ENCODE measurements around the gene BSDC1. TPM values are rescaled to one million over a fixed set of nuclear protein-coding genes. Genes with fewer than 3 reads are reported as not detected.
A peak's percentile ranks its signal among the peaks of the same experiment; 100 is the strongest.
"Not testable (repeated sequence)": the region's sequence is repeated elsewhere in the genome, so short reads cannot be mapped to it uniquely, and the experiment has no call there.

The BSDC1 gene
- total RNA-seq, 1 donor from 2014 or later: 65.2 TPM

- DNase-seq (ENCODE audit: low spot score in 2 of 2) (peak; percentile 79 to 80), FAIRE-seq (no peak)
Observed at GRCh38 chr1:32361674-32362473, 32.4 kb downstream of the BSDC1 start.

GRCh38 chr1:32361308-32361673, 33.0 kb downstream of the BSDC1 start:
- peak in 1 of 2 donors; percentile 56 for DNase-seq (ENCODE audit: low spot score in 2 of 2)
- no peak for FAIRE-seq

GRCh38 chr1:32358435-32358834, 35.8 kb downstream of the BSDC1 start:
- no peak for DNase-seq (ENCODE audit: low spot score in 2 of 2)
- no peak for FAIRE-seq

- FAIRE-seq (no peak), DNase-seq (ENCODE audit: low spot score in 2 of 2) (no peak)
Observed at GRCh38 chr1:32357614-32358013, 36.6 kb downstream of the BSDC1 start.

- DNase-seq (ENCODE audit: low spot score in 2 of 2): no peak
- no peak for FAIRE-seq
Observed at GRCh38 chr1:32356478-32356877, 37.8 kb downstream of the BSDC1 start.

- FAIRE-seq: not testable (repeated sequence)
Observed at GRCh38 chr1:32355778-32356177, 38.5 kb downstream of the BSDC1 start.

GRCh38 chr1:32353886-32354570, 40.2 kb downstream of the BSDC1 start:
- DNase-seq (ENCODE audit: low spot score in 2 of 2) (no peak), FAIRE-seq (no peak)

More at GRCh38 chr1:32355778-32356177, 38.5 kb downstream of the BSDC1 start:
- DNase-seq (ENCODE audit: low spot score in 2 of 2): not testable (repeated sequence)

GRCh38 chr1:32353431-32353830, 40.8 kb downstream of the BSDC1 start:
- FAIRE-seq: no peak
- DNase-seq (ENCODE audit: low spot score in 2 of 2): no peak

GRCh38 chr1:32352831-32353383, 41.3 kb downstream of the BSDC1 start:
- no peak for DNase-seq (ENCODE audit: low spot score in 2 of 2)
- no peak for FAIRE-seq

GRCh38 chr1:32352239-32352745, 41.9 kb downstream of the BSDC1 start:
- FAIRE-seq (no peak), DNase-seq (ENCODE audit: low spot score in 2 of 2) (no peak)

GRCh38 chr1:32351399-32352238, 42.6 kb downstream of the BSDC1 start:
- DNase-seq (ENCODE audit: low spot score in 2 of 2) (peak; percentile 91 to 95), FAIRE-seq (no peak)

- FAIRE-seq (no peak), DNase-seq (ENCODE audit: low spot score in 2 of 2) (peak; percentile 59 to 73)
Observed at GRCh38 chr1:32350785-32351398, 43.3 kb downstream of the BSDC1 start.

- FAIRE-seq (no peak), DNase-seq (ENCODE audit: low spot score in 2 of 2) (no peak)
Observed at GRCh38 chr1:32349211-32349708, 45.0 kb downstream of the BSDC1 start.

- FAIRE-seq (no peak), DNase-seq (ENCODE audit: low spot score in 2 of 2) (no peak)
Observed at GRCh38 chr1:32346532-32347157, 47.6 kb downstream of the BSDC1 start.

- no peak for DNase-seq (ENCODE audit: low spot score in 2 of 2)
- FAIRE-seq: no peak
Observed at GRCh38 chr1:32345289-32345827, 48.9 kb downstream of the BSDC1 start.

- no peak for FAIRE-seq
Observed at GRCh38 chr1:32342704-32343103, 51.5 kb downstream of the BSDC1 start.

GRCh38 chr1:32341971-32342370, 52.3 kb downstream of the BSDC1 start:
- no peak for FAIRE-seq
- DNase-seq (ENCODE audit: low spot score in 2 of 2): no peak

More at GRCh38 chr1:32342704-32343103, 51.5 kb downstream of the BSDC1 start:
- no peak for DNase-seq (ENCODE audit: low spot score in 2 of 2)

GRCh38 chr1:32341186-32341757, 53.0 kb downstream of the BSDC1 start:
- no peak for FAIRE-seq
- no peak for DNase-seq (ENCODE audit: low spot score in 2 of 2)
